Epidermal melanocyte (primary cell): ENCODE measurements around the gene KRT6B.
"Not testable (repeated sequence)": the region's sequence is repeated elsewhere in the genome, so short reads cannot be mapped to it uniquely, and the experiment has no call there.

Source experiments
- DNase-seq: peaks from one replicate; pipeline ENCODE4 v3.0.0; 2011; ENCODE audit warnings: low spot score; ENCODE audit not compliant: insufficient read length

Gene KRT6B

DNA sequence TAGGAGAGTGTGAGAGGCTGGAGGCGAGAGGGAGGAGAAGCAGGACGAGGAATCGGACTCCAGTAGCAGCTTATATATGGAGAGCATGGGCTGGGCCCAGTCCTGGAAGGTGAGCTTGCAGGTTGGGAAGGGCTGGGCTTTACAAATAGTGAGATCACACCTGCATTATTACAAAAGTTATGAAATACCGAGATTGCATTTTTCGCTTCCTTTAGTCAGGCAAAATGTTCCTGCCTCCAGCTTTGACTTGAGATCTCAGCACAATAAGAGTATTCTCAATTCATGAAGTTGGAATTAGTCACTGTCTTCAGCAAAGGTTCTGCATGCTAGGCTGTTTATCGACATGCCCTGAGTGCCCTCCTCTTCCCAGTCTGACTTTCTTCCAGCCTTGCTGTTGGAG, at the start of gene KRT6B:
Gene KRT6B (minus strand): TSS at position 46 of the 400 bp plus-strand sequence. CDS start 68 bp downstream, outside the sequence.
- DNase-seq, result no peak

DNA sequence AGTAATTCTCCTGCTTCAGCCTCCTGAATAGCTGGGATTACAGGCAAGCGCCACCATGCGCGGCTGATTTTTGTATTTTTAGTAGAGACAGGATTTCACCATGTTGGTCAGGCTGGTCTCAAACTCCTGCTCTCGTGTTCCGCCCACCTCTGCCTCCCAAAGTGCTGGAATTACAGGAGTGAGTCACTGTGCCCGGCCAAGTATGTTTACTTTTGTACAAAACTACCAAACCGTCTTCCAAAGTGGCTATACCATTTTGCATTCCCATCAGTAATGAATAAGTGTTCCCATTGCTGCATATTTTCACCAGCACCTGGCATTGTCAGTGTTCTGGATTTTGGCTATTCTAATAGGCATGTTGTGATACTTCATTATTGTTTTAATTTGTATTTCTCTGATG, 49.5 kb upstream of the KRT6B start:
- no peak for DNase-seq

DNA sequence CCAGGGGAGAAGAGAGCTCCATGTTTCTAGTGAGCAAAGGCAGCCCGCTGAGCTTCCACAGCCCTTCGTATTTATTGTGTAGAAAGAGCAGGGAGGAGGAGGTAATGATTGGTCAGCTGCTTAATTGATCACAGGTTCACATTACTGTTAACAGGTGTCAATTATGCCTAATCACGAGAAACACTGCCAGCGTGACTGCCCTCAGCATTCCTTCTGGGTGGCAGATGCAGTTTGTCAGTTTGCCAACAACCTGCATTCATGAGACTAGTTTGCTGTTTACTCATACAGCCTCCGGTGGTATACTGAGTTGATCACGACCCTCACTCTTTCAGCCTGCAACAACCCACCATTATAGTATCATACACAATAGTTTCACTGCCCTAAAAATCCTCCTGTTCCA, 48.6 kb upstream of the KRT6B start:
- DNase-seq, result not testable (repeated sequence)

DNA sequence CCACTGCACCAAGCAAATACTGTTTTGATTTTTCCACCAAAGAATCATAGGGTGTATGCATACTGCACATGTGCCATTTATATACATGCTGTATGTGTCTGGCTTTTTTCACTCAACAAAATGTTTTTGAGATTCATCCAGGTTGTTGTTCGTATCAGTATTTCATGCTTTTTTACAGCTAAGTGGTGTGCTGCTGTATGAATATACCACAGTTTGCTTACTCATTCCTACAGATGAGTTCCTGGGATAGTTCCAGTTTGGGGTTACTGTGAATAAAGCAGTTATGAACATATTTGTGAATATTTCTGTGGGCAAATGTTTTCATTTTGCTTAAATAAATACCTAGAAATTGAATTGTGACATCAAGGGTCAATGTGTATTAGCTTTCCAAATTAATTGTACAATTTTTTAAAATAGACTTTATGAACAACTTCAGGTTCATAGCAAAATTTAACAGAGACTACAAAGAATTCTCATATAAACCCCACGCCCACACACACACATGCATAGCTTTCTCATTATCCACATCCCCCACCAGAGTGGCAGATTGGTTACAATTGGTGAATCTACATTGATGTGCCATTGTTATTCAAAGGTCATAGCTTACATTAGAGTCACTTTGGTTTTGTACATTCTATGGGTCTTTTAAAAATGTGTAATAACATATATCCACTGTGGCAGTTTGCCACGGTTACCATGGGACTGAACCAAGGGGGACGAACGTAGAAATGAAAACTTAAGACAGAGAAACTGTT, 48.0 kb upstream of the KRT6B start:
- no peak for DNase-seq

DNA sequence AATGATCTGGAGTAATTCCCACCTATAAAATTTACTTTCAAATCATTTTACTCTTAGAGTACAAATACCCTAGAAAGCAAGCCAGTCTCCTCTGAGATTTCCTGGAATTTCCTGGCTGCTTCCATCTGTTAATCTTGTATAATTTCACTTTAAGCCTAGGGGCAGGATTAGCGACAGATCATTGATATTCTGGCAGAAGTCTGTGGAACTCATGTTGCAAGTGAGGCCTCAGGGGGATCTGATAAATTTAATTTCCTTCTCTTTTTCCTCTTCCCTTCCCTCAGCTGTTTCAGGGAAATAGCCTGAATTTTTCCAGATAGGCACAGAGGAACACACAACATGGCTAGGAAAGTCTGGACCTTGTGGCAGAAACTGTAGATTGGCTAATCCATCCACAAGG, 47.0 kb upstream of the KRT6B start:
- no peak for DNase-seq

DNA sequence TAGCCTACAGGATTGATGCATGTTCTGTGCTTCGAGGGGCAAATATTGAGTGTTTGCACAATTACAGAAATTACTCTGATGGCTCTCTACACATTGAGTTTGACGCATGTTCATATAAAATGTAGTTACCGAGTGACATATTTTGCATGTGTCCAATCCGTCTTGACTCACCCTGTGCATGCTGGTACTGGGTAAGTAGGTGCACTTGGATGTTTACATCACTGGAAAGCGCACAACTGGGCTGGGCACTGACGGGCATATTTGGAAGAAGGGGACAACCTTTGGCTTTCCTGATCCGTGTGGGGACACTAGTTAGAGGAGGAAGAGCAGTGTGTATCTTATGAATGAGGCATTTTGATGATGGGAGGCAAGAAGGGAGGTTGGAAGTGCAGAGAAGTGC, 46.0 kb upstream of the KRT6B start:
- no peak for DNase-seq

DNA sequence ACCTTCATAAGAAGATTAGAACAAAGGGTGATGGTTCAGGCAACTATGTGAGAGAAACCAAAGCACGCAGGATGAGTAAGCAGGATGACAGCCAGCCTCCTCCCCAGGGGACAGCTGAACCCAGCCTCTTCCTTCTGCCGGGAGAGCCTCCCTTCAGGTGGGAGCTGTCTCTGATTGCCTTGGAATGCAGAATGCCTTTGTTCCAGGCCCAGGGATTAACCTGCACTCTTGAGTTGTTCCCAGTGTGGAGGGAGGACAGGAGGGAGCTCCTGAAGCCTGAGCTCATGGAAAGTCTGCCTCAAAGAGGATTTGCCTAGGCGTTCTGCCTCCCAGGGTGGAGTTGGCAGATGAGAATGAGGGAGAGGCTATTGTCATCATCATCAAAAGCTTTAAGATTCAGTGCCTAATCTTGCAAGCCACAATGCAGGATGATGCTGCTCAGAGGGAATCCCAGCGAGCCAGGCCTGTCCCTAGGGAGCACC, 44.7 kb upstream of the KRT6B start:
- DNase-seq, result no peak

DNA sequence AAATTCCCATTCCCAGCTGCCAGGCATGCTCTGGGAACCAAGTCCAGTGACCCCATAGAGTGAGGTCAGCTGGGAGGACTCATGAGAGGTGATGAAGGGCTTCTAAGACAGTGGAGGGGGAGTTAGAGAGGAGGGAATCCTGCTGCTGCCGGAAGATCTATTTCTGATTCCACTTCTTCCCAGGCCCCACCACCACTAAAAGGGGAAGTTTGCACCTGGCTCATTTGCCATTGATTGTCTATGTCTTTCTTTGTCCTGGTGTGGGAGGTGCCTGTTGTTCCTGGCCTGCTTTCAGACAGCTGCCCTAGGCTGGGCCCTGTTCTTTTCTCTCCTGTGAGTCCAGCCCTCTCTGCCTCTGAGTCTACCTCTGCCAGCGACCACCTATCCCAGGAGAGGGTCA, 44.1 kb upstream of the KRT6B start:
- no peak for DNase-seq

DNA sequence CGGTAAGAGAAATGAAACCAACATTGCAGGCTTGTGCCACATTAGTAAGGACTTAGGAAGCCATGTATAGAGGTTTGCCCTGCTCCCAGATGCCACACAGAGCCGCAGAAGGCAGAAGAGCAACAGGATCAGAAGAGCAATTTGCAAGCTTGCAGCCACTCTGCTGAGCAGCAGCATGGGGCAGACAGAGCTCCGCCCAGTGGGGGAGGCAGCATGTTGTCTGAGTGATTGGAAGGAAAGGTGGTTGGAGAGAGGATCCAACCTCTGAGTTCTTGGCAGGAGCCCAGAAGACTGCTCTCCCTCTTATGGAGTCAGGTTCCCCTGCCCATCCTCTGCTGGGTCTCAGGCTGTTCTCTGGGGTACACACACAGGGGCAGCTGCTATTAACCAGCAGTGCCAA, 43.4 kb upstream of the KRT6B start:
- no peak for DNase-seq

DNA sequence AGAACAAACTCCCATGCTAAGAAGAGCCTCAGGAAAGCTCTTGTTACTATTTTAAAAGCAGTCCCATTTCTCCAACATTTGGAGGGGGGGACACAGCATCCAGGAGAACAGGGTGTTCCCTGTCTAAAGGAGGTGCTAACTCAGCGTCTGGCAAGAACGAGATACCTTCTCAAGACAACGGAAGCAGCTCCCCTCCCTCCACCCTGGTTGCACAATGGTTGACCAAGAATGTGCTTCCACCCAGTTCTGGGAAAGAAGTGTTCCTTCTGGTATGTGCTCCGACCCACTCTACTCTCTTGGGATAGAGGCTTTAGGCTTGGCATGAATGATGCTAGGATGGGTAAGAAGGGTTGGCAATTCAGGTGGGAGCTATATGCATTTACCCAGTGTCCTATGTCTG, 42.6 kb upstream of the KRT6B start:
- no peak for DNase-seq

DNA sequence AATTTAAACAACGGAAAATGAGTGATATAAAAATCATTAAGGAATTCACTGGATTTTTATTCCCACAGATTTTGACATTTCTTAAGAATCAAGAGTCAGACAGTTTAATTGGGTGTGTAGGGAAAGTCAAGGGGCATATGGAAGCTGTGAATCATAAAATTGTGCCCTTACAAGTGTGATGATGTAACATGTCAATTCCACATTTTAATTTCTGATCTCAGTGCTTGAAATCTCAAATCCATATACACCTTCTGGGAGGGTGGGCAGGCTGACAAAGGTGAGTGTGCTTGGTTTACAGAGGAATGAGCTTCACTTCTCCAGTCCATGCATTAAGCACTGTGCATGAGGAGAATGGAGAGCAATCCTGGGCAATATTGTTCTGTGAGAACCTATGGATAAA, 42.2 kb upstream of the KRT6B start:
- no peak for DNase-seq

DNA sequence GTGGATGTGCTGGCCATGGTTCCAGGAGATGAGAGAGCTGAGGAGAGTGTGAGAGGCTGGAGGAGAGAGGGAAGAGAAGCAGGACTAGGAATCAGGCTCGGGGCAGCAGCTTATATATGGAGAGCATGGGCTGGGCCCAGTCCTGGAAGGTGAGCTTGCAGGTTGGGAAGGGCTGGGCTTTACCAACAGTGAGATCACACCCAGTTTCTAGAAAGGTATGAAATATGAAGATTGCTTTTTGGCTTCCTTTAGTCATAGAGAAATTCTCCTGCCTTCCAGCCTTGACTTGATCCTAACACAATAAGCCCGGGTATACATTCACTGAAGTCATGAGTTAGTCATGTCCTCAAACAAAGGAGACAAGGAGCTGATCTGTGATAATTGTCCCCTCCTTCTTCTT, 41.2 kb upstream of the KRT6B start, which contains the start of gene KRT6A:
Gene KRT6A (minus strand): TSS at position 86 of the 400 bp plus-strand sequence. CDS start 69 bp downstream, at position 17.
- DNase-seq, result no peak

DNA sequence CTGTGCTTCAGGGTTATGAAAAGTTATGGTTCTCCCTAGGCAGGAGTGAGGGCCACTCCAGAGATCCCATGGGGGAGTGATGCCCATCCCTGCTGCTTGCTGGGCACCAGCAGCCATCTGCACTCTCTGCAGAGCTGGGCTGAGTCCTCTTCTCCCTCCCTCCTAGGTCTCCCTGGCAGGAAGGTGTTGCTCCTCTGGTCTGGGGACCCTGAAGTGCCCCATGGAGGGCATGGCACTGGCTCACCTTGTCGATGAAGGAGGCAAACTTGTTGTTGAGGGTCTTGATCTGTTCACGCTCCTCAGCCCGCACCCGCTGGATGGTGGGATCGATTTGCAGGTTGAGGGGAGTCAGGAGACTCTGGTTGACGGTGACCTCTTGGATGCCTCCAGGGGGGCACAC, 40.5 kb upstream of the KRT6B start:
- DNase-seq, result not testable (repeated sequence)

DNA sequence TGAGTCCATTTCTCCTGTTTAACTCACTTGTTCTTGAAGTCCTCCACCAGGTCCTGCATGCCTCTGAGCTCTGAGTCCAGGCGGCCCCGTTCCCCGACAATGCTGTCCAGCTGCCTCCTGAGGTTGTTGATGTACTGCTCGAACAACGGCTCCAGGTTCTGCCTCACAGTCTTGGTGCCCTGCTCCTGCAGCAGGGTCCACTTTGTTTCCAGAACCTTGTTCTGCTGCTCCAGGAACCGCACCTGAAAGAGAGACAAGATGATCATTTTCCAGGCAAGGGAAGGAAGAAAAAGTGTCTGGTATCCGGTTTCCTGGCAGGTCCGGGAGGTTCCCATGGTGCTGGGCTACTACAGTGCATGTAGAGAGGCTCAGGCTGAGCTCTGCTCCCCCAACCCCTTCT, 39.5 kb upstream of the KRT6B start:
- not testable (repeated sequence) for DNase-seq

DNA sequence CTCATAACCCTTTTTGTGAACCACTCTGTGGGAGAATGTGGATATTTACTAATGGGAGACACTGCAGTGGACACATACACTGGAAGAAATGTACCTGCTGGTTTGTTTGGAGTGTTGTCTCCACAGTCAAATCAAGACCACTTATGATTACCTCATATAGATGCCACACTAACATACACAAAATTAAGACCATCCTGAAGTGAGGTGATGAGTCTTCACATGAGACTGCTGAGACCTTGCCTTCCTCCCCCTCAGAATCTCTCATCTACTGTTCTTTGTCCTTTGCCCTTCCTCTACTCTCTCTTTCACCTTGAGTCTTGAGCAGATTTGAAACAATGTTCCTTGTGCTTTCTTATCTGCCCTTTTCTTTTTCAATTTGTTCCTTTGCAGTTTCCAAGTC, 36.8 kb upstream of the KRT6B start:
- no peak for DNase-seq

DNA sequence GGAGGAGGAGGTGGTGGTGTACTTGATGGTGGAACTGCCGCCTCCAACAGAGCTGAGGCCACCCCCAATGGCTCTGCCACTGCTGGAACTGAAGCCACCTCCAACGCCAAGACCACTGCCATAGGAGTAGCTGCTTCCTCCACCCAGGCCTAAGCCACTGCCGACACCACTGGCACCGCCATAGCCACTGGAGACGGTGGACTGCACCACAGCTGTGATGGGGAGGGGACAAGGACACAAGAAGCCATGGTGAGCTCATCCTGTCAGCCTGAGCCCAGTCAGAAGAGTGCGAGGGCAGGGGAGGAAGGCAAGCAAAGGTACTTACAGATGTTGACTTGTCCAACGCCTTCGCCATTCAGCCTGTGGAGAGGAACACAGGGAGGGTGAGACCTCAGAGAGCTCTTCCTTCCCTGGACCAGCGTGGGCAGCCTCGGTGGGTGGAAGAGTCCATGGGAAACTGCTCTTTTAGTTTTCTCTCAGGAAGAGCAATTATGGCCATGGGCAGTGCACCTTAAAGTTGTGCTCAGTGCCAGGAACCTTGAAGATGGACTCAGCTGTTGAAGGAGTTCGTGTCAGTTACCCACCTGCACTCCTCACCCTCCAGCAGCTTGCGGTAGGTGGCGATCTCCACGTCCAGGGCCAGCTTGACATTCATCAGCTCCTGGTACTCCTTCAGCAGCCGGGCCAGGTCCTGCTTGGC, 35.9 kb upstream of the KRT6B start:
- not testable (repeated sequence) for DNase-seq

DNA sequence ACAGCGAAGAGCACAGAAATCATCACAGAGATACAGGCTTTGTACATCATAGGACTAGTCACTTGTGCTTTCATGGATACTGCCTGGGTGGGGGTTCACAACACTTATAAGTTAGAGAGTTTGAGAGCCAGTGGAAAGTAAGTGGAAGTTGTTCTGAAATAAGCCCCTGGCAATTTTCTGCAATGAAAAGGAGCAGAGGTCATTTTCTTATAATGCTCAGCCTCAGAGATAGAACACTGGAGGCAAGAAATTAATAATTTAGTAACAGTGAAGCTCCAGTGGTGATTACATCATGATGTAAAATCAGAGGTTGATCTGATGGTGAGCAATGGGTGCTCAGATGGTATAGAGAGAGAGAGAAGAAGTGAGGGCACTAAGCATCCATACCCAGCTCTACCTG, 35.3 kb upstream of the KRT6B start:
- no peak for DNase-seq

DNA sequence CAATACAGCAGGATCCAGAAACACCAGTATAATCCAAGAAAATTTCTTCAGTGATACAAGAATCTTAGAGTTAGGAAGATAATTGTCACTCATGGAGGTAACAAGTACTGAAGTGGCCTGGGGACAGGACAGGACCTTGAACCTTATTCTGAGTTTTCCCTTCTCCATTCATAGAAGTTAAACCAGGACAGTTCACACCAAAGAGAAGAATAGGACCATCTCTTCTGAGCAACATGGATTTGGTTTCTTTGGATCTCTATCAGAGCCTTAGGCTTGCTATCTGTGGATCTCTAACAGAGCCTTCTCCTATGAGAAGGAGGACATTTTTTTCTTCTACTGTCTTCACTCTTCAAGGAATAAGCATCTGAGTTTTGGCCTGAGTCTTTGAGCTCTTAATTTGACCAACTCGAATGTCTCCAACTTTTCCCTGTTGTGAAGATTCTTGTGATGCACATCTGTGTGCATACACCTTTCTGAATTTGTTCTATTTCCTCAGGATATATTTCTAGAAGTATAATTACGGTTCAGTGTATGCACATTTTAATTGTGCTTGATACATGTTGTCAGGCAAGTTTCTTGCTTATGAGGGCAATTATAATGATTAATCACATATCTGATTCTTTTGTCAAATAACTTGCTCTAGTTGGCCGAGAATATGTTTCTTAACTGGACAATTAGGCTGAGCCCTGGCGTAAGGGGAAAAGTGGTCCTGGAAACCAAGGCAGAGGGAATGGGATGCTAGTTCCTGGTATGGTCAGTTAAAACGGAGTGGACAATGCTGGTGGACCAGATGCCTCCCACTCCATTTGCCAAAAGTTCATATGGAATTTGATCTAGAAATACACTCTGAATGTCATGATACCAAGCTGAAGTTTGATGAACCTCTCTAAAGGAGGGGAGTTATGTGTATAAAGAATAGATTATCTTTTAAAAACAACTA, 34.5 kb upstream of the KRT6B start:
- no peak for DNase-seq

DNA sequence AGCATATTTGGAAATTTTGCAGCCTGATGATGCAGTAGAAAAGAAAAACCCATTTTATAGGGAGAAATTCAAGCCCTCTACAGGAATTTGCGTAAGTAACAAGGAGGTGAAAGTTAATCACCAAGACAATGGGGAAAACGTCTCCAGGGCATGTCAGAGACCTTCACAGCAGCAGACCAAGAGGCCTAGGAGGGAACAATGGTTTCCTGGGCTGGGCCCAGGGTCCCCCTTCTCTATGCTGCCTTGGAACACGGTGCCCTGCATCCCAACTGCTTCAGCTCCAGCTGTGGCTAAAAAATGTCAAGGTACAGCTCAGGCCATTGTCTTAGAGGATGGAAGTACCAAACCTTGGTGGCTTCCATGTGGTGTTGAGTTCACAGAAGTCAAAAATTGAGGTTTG, 28.1 kb upstream of the KRT6B start:
- no peak for DNase-seq

DNA sequence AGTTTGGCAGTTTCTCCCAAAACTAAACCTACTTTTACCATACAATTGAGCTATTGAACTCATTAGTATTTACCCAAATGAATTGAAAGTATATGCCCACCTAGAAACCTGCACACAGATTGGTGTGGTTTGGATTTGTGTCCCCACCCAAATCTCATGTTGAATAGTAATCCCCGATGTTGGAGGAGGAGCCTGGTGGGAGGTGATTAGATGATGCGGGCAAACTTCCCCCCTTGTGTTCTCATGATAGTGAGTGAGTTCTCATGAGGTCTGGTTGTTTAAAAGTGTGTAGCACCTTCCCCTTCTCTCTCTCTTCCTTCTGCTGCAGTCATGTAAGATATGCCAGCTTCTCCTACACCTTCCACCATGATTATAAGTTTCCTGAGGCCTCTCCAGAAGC, 25.7 kb upstream of the KRT6B start:
- DNase-seq, result no peak

DNA sequence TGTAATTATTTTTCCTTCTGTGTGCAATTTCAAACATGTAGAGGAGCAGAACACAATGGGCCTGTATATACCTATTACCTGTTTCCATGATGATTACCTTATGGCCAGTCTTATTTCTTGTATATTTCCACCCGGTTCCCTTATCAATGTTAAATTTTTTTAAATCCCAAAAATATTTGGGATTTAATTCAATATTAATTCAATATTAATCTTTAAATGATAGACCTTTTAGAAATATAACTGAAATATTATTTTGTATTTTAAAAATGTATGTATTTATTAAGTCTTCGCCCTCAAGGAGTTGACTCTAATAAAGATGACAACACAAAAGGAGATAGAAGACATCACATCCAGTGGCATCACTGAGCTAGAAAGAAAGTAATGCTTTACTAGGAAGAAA, 22.3 kb upstream of the KRT6B start:
- no peak for DNase-seq

DNA sequence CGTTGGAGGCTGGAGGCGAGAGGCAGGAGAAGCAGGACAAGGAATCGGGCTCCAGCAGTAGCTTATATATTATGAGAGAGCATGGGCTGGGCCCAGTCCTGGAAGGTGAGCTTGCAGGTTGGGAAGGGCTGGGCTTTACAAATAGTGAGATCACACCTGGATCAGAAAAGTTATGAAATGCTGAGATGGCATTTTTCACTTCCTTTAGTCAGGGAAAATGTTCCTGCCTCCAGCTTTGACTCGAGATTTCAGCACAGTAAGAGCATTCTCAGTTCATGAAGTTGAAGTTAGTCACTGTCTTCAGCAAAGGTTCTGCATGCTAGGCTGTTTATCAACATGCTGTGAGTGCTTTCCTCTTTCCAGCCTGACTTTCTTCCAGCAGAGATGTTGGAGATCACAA, 21.8 kb upstream of the KRT6B start, which contains the start of gene KRT6C:
Gene KRT6C (minus strand): TSS at position 38 of the 400 bp plus-strand sequence. CDS start 68 bp downstream, outside the sequence.
- no peak for DNase-seq
